Measurements from ENCODE around the gene RLN2.
"Not testable (repeated sequence)": the region's sequence is repeated elsewhere in the genome, so short reads cannot be mapped to it uniquely, and the experiment has no call there.

RLN2 gene

DNA sequence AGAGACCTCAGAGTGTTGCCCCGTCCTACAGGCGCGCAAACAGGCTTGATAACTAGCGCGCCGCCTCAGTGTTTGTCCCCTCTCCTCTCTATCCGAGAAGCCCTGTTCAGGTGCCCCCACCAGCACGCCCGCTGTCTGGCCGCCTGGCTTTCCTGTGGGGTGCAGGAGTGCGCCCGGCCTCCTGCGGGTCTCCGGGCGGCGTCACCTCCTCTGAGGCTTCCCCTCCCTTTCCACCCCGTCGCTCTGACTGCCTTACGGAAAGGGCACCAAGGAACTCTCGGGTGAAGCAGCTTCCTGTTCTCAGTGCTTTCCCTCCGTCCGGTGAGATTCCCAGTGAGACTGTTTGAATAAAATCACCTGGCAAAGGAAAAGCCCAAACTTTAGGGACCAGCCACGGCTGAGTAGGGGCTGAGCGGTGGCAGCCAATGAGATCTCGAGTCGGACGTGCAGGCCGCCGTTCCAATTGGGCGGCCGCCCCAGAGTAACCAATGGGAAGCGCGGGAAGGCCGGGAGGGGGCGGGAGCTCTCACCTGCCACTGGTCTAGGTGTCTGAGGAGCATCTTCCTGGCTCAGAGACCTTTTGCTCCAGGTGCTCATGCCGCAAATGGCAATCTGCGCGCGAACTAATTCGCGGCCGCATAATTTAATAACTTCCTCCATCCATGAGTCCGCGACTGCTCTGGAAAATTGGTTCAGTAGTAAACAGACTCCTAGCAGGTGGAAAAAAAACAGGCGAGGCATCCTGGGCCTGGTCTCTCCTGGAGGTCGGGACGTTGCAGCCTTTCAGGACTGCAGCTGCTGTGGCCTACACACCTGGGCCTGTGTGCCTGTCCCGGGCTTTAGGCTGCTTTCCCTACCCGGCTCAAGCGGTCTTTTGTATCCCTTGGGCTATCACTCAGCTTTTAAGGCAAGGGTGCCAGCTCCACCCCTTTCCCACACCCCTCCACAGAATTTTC is at the start of gene RLN2:
Gene RLN2 (minus strand): TSS at position 877 of the 956 bp plus-strand sequence. CDS start 136 bp downstream, at position 741.
- not testable (repeated sequence) for H3K27me3 ChIP-seq (ENCODE audit: insufficient read depth, insufficient read length); H3K9me3 ChIP-seq (ENCODE audit: insufficient read depth, low read length); H3K4me1 ChIP-seq (ENCODE audit: insufficient read depth, insufficient read length); H3K36me3 ChIP-seq (ENCODE audit: insufficient read depth, insufficient read length, low read length); DNase-seq (ENCODE audit: low read depth, low spot score); H3K9ac ChIP-seq (ENCODE audit: insufficient read length, low read depth); H3K4me3 ChIP-seq (ENCODE audit: insufficient read length, low read depth)

DNA sequence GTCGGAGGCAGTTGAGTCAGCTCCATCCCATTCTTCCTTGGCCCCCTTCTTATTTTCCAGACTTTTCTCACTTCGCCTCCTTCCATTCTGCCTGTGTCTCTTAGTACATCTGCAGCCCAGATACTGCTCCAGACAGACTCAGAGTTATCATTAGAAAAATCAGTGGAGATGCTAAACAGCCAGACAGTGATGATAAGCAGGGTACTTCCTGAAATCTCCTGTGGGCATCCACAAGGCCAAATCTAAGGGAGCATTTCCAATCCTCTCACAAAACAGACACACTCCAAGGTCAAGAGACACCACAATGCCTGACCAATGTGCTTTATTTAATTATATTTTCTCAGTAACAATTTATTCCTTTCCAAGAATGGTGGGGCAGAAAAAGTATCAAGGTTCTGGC is 49.7 kb upstream of the RLN2 start:
- no peaks in the 10 kb centered on the region for H3K36me3 ChIP-seq (ENCODE audit: insufficient read depth, insufficient read length, low read length)
- H3K4me3 ChIP-seq (ENCODE audit: insufficient read length, low read depth): no peak overlapping the region
- no peaks in the 10 kb centered on the region for H3K4me1 ChIP-seq (ENCODE audit: insufficient read depth, insufficient read length)
- no peaks in the 10 kb centered on the region for H3K27me3 ChIP-seq (ENCODE audit: insufficient read depth, insufficient read length)
- no peak for TF ChIP-seq YY1 (IDR thresholded peaks at IDR 0.05; ENCODE audit: insufficient read depth, insufficient read length)
- TF ChIP-seq ZNF274 (IDR thresholded peaks at IDR 0.05; ENCODE audit: low read depth, low read length): no peak
- no peak for TF ChIP-seq SUZ12 (IDR thresholded peaks at IDR 0.05; ENCODE audit: extremely low read depth, insufficient read depth, insufficient read length)
- no peak overlapping the region for H3K9ac ChIP-seq (ENCODE audit: insufficient read length, low read depth)
- peaks cover 4% of the 10 kb centered on the region; the same call in 1 of the 2 replicates for H3K9me3 ChIP-seq (ENCODE audit: insufficient read depth, low read length)
- no peak for DNase-seq (ENCODE audit: low read depth, low spot score)

GRCh38 chr9:5352637-5353248 is 48.2 kb upstream of the RLN2 start:
- no peak for DNase-seq (ENCODE audit: low read depth, low spot score)
- Histone ChIP-seq H3K9me3 (ENCODE audit: insufficient read depth, low read length) (peaks cover 4% of the 10 kb centered on the region; the same call in 1 of the 2 replicates), H3K36me3 (ENCODE audit: insufficient read depth, insufficient read length, low read length) (no peaks in the 10 kb centered on the region), H3K9ac (ENCODE audit: insufficient read length, low read depth) (no peak overlapping the region), H3K27me3 (ENCODE audit: insufficient read depth, insufficient read length) (no peaks in the 10 kb centered on the region), H3K4me1 (ENCODE audit: insufficient read depth, insufficient read length) (no peaks in the 10 kb centered on the region), H3K4me3 (ENCODE audit: insufficient read length, low read depth) (no peak overlapping the region)
- TF ChIP-seq YY1 (IDR thresholded peaks at IDR 0.05; ENCODE audit: insufficient read depth, insufficient read length): no peak
- TF ChIP-seq ZNF274 (IDR thresholded peaks at IDR 0.05; ENCODE audit: low read depth, low read length): no peak
- no peak for TF ChIP-seq SUZ12 (IDR thresholded peaks at IDR 0.05; ENCODE audit: extremely low read depth, insufficient read depth, insufficient read length)

GRCh38 chr9:5338992-5339981 is 34.8 kb upstream of the RLN2 start, which contains the start of gene RLN1:
Gene RLN1, minus strand, starts transcription at chr9:5339876. Its CDS starts 130 bp downstream, at chr9:5339746.
- H3K27me3 ChIP-seq (ENCODE audit: insufficient read depth, insufficient read length); H3K4me3 ChIP-seq (ENCODE audit: insufficient read length, low read depth); H3K4me1 ChIP-seq (ENCODE audit: insufficient read depth, insufficient read length); DNase-seq (ENCODE audit: low read depth, low spot score); H3K9me3 ChIP-seq (ENCODE audit: insufficient read depth, low read length); H3K9ac ChIP-seq (ENCODE audit: insufficient read length, low read depth); H3K36me3 ChIP-seq (ENCODE audit: insufficient read depth, insufficient read length, low read length): not testable (repeated sequence)

DNA sequence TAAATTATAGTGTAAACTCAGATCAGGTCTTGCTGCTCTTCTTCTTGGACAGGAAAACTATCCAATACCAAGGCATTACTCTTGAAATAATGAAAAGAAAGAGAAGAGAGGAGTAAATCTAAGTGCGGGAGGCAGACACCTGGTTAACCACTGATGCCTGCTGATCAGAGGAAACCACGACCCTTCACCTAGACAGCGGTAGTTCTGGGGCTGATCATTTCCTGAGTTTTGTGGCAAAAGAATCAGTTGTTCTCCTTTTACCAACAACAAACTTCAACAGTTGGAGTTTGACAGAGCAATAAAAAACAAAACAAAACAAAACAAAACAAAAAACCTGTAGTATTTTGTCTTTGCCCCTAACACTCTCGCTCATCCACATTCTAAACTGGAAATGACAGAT is 32.2 kb upstream of the RLN2 start:
- DNase-seq (ENCODE audit: low read depth, low spot score): no peak
- no peak overlapping the region for H3K4me3 ChIP-seq (ENCODE audit: insufficient read length, low read depth)
- no peak for TF ChIP-seq SUZ12 (IDR thresholded peaks at IDR 0.05; ENCODE audit: extremely low read depth, insufficient read depth, insufficient read length)
- TF ChIP-seq ZNF274 (IDR thresholded peaks at IDR 0.05; ENCODE audit: low read depth, low read length): no peak
- no peak for TF ChIP-seq YY1 (IDR thresholded peaks at IDR 0.05; ENCODE audit: insufficient read depth, insufficient read length)

GRCh38 chr9:5331276-5331675 is 26.8 kb upstream of the RLN2 start:
- H3K36me3 ChIP-seq (ENCODE audit: insufficient read depth, insufficient read length, low read length); H3K9me3 ChIP-seq (ENCODE audit: insufficient read depth, low read length); H3K9ac ChIP-seq (ENCODE audit: insufficient read length, low read depth); H3K27me3 ChIP-seq (ENCODE audit: insufficient read depth, insufficient read length); H3K4me1 ChIP-seq (ENCODE audit: insufficient read depth, insufficient read length); H3K4me3 ChIP-seq (ENCODE audit: insufficient read length, low read depth); DNase-seq (ENCODE audit: low read depth, low spot score): not testable (repeated sequence)

More for the DNA sequence above, 32.2 kb upstream of the RLN2 start:
- no peaks in the 10 kb centered on the region for H3K36me3 ChIP-seq (ENCODE audit: insufficient read depth, insufficient read length, low read length)
- H3K27me3 ChIP-seq (ENCODE audit: insufficient read depth, insufficient read length): no peaks in the 10 kb centered on the region
- no peaks in the 10 kb centered on the region for H3K4me1 ChIP-seq (ENCODE audit: insufficient read depth, insufficient read length)
- no peak overlapping the region for H3K9ac ChIP-seq (ENCODE audit: insufficient read length, low read depth)
- no peaks in the 10 kb centered on the region for H3K9me3 ChIP-seq (ENCODE audit: insufficient read depth, low read length)
